ENCODE data around the gene MYCL.

The MYCL gene

GRCh38 chr1:39901714-39902459, at the start of gene MYCL:
Gene MYCL, minus strand, starts transcription at chr1:39901917. Its CDS starts 483 bp downstream, at chr1:39901434.
- DNase-seq (ENCODE audit: low read depth in 2 of 2): peak; percentile 49 to 65

GRCh38 chr1:39949891-39950290, 48.2 kb upstream of the MYCL start:
- DNase-seq (ENCODE audit: low read depth in 2 of 2): no peak

- DNase-seq (ENCODE audit: low read depth in 2 of 2): no peak
Observed at GRCh38 chr1:39947260-39947659, 45.5 kb upstream of the MYCL start.

- no peak for DNase-seq (ENCODE audit: low read depth in 2 of 2)
Observed at GRCh38 chr1:39946216-39946615, 44.5 kb upstream of the MYCL start.

- DNase-seq (ENCODE audit: low read depth in 2 of 2): no peak
Observed at GRCh38 chr1:39944410-39945112, 42.8 kb upstream of the MYCL start.

GRCh38 chr1:39943471-39944290, 42.0 kb upstream of the MYCL start:
- no peak for DNase-seq (ENCODE audit: low read depth in 2 of 2)

- DNase-seq (ENCODE audit: low read depth in 2 of 2): no peak
Observed at GRCh38 chr1:39940980-39941871, 39.5 kb upstream of the MYCL start.

- DNase-seq (ENCODE audit: low read depth in 2 of 2): no peak
Observed at GRCh38 chr1:39940253-39940652, 38.5 kb upstream of the MYCL start.

- no peak for DNase-seq (ENCODE audit: low read depth in 2 of 2)
Observed at GRCh38 chr1:39938856-39939255, 37.1 kb upstream of the MYCL start.

- no peak for DNase-seq (ENCODE audit: low read depth in 2 of 2)
Observed at GRCh38 chr1:39936724-39937491, 35.2 kb upstream of the MYCL start.

GRCh38 chr1:39933956-39934941, 32.5 kb upstream of the MYCL start:
- no peak for DNase-seq (ENCODE audit: low read depth in 2 of 2)

- DNase-seq (ENCODE audit: low read depth in 2 of 2): no peak
Observed at GRCh38 chr1:39928809-39929587, 27.3 kb upstream of the MYCL start.

- no peak for DNase-seq (ENCODE audit: low read depth in 2 of 2)
Observed at GRCh38 chr1:39927538-39927937, 25.8 kb upstream of the MYCL start.

GRCh38 chr1:39926820-39927219, 25.1 kb upstream of the MYCL start:
- no peak for DNase-seq (ENCODE audit: low read depth in 2 of 2)

GRCh38 chr1:39926343-39926793, 24.7 kb upstream of the MYCL start:
- no peak for DNase-seq (ENCODE audit: low read depth in 2 of 2)

GRCh38 chr1:39925721-39926342, 24.1 kb upstream of the MYCL start:
- DNase-seq (ENCODE audit: low read depth in 2 of 2): no peak

GRCh38 chr1:39922251-39922688, 20.6 kb upstream of the MYCL start:
- no peak for DNase-seq (ENCODE audit: low read depth in 2 of 2)

GRCh38 chr1:39919545-39919944, 17.8 kb upstream of the MYCL start:
- peak in 1 of 2 donors; percentile 31 for DNase-seq (ENCODE audit: low read depth in 2 of 2)
